HG03108 (cell line): ENCODE data around the gene RCAN3.
"Not testable (repeated sequence)": the region's sequence is repeated elsewhere in the genome, so short reads cannot be mapped to it uniquely, and the experiment has no call there.

Source experiments
- ATAC-seq: cut with Tn5 transposase; IDR thresholded peaks from one replicate; pipeline ENCODE4 v1.9.1; 2021; ENCODE audit warnings: moderate library complexity; ENCODE audit not compliant: unreplicated experiment

RCAN3 gene

GRCh38 chr1:24502709-24503058 lies at the start of gene RCAN3:
TSS of gene RCAN3 (plus strand) at chr1:24502836. CDS start at chr1:24514373, 11,537 bp downstream.
- ATAC-seq = peak; percentile 63

GRCh38 chr1:24452922-24453485 lies 49.6 kb upstream of the RCAN3 start:
- no peak for ATAC-seq

- ATAC-seq = no peak
Measured at GRCh38 chr1:24454673-24455072, 48.0 kb upstream of the RCAN3 start.

GRCh38 chr1:24455272-24455671 lies 47.4 kb upstream of the RCAN3 start:
- ATAC-seq = no peak

GRCh38 chr1:24457866-24458265 lies 44.8 kb upstream of the RCAN3 start:
- no peak for ATAC-seq

- ATAC-seq = no peak
Measured at GRCh38 chr1:24459551-24460266, 42.9 kb upstream of the RCAN3 start.

GRCh38 chr1:24462128-24462527 lies 40.5 kb upstream of the RCAN3 start:
- not testable (repeated sequence) for ATAC-seq

GRCh38 chr1:24463776-24464735 lies 38.6 kb upstream of the RCAN3 start:
- no peak for ATAC-seq

- ATAC-seq = no peak
Measured at GRCh38 chr1:24465099-24465498, 37.5 kb upstream of the RCAN3 start.

GRCh38 chr1:24465638-24466037 lies 37.0 kb upstream of the RCAN3 start:
- no peak for ATAC-seq

- ATAC-seq = no peak
Measured at GRCh38 chr1:24468685-24469316, 33.8 kb upstream of the RCAN3 start.

GRCh38 chr1:24470592-24470991 lies 32.0 kb upstream of the RCAN3 start:
- no peak for ATAC-seq

- no peak for ATAC-seq
Measured at GRCh38 chr1:24472527-24473251, 29.9 kb upstream of the RCAN3 start.

GRCh38 chr1:24474193-24474592 lies 28.4 kb upstream of the RCAN3 start:
- ATAC-seq = no peak

- ATAC-seq = no peak
Measured at GRCh38 chr1:24475700-24476099, 26.9 kb upstream of the RCAN3 start.

GRCh38 chr1:24476571-24476970 lies 26.1 kb upstream of the RCAN3 start:
- no peak for ATAC-seq

GRCh38 chr1:24477309-24477708 lies 25.3 kb upstream of the RCAN3 start:
- ATAC-seq = no peak

GRCh38 chr1:24481101-24481500 lies 21.5 kb upstream of the RCAN3 start:
- ATAC-seq = peak; percentile 61

- no peak for ATAC-seq
Measured at GRCh38 chr1:24481843-24482610, 20.6 kb upstream of the RCAN3 start.

GRCh38 chr1:24483441-24483840 lies 19.2 kb upstream of the RCAN3 start:
- no peak for ATAC-seq
